Tongue (tissue), 2 donors: ENCODE results near the gene MT1A. TPM values are rescaled to one million over a fixed set of nuclear protein-coding genes. Genes with fewer than 3 reads are reported as not detected.
A peak's percentile ranks its signal among the peaks of the same experiment; 100 is the strongest.
"Not testable (repeated sequence)": the region's sequence is repeated elsewhere in the genome, so short reads cannot be mapped to it uniquely, and the experiment has no call there.

Experiments used
- DNase-seq: peaks from one replicate; pipeline ENCODE4 v3.0.0-alpha.2; 2015
- total RNA-seq: library from RNA; depleted of rRNA; stranded (reverse); fragments of >200 nt; gene quantifications from one replicate; pipeline ENCODE4 v1.2.3, GENCODE V29; 2014

Gene MT1A
- total RNA-seq, 1 donor from 2014 or later: not detected

GRCh38 chr16:56657555-56658326 is 19.3 kb downstream of the MT1A start, which contains the start of gene MT1F:
MT1F (plus strand) TSS chr16:56657959; CDS start chr16:56658059, 100 bp downstream.
- DNase-seq: peak; percentile 47

DNA sequence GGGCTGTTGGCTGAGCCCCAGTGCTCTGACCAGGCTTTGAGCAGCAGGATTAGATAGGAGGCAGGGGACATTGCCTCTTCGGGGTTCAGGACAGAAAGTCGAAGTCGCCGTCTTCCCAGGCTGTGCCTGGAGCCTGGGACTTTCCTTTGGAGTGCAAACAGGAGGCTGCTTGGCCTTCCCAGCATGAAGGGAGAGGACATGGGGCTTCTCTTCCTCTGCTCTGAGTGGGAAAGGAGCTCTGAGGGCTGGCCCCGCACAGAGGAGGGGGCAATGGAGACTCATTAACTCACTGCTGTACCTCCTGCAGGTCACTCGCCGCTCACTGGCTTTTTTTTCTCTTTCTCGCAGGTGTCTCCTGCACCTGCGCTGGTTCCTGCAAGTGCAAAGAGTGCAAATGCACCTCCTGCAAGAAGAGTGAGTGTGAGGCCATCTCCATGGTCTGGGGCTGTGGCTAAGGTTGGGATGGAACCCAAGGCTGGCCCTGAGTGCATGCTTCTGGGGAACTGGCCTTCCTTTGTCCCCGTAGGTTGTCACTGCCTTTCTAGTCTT is 19.9 kb downstream of the MT1A start:
- DNase-seq: no peak

GRCh38 chr16:56662357-56663354 is 24.2 kb downstream of the MT1A start:
- DNase-seq: peak; percentile 15

DNA sequence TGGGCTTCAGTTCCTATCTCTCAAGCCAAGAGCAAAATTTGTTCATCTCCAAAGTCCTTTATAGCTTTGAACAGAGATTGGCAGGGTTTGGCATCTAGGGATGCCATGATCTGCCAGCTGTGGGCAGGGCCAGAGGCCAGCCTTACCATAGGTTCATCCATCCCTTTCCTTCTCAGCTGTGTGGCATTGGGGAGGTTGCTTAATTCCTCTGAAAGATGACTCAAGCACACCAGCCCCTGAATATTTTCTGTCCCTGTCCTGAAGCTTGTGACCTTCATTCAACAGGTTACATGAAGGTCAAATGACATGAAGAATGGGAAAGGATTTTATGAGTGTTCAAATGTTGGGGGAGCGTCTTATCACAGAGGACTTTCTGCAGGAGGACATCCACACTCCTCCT is 26.0 kb downstream of the MT1A start:
- DNase-seq: no peak

- DNase-seq: peak; percentile 12
These were observed 27.1 kb downstream of the MT1A start for GRCh38 chr16:56665286-56666261.

DNA sequence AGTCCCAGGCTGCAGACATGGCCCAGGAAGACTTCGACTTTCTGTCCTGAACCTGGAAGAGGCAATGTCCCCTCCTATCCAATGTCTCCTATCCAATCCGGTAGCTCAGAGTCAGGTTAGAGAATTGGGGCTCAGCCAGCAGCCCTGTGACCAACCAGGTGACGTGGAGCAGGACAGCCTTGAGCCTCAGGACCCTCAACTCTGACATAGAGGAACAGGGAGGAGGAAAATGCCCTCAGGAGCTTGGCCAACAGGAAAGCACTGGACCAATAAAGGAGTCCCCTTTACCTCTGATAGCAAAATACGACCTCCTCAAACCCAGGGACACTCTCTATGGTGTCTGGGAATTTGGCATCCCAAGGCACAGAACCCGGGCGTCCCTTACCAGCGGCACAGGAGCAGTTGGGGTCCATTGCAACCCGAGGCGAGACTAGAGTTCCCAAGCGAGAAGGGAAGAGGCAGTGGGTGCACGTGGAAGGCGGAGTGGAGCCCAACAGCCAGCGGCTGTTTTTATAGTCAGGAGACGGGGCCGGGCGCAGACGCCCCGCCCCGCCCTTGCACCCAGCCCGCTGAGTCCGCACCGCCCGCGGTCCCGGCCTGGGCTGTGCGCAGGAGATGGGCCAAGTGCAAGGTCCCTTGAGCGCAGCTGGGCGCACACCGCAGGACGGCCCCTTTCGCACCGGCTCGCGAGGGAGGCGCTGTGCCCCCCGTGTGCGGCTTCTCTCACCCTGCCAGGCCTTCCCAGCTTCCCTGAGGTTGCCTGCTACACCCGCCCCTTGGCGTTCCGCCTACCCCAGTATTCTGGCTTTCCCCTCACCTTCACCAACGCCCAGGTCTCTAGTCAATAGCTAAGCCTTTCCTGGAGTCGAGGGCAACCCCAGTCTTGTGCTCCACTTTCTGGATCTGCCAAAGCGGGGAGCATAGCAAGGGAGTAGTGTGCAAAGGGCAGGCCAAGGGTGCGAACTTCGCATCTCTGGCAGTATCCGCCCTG is 29.4 kb downstream of the MT1A start, which contains the start of gene MT1G:
TSS of gene MT1G (minus strand) at position 485 of the 991 bp plus-strand sequence. CDS start at position 413, 72 bp downstream.
- DNase-seq: peak; percentile 9

DNA sequence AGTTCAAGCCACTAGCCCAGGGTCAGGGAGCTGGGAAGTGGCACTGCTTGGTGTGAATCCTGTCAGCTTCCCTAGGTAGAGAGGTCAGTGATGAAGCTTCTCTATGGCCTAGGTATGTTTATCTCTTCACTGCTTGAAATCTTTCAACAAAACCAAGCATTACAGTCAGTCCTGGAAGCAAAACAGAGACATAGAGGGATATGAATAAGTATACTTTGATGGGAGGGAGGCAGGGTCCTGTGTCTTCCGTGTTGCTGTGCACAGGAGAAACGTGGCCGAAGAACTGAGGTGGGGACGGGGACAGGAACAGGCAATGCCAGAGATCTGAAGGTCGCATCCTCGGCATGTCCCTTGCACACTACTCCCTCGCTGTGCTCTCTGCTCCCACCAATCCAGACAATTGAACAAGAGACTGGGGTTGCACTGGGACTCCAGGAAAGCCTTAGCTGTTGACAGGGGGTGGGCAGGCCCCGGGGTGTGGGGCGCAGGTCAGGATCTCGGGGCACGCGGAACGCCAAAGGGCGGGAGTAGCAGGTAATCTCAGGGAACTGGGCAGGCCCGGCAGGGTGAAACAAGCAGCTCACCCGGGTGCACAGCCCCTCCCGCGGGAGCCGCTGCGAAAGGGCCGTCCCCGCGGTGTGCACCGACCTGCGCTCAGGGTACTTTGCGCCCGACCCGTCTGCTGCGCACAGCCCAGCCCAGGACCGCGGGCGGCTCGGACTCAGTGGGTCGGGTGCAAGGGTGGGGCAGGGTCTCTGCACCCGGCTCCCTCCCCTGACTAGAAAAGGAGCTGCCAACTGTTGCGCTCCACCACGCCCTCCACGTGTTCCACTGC is 30.8 kb downstream of the MT1A start, which contains the start of gene MT1H:
TSS of gene MT1H (plus strand) at position 810 of the 835 bp plus-strand sequence. CDS start 71 bp downstream, outside the sequence.
- DNase-seq: peak; percentile 18

- no peak for DNase-seq
These were observed 31.6 kb downstream of the MT1A start for GRCh38 chr16:56669840-56670619.

DNA sequence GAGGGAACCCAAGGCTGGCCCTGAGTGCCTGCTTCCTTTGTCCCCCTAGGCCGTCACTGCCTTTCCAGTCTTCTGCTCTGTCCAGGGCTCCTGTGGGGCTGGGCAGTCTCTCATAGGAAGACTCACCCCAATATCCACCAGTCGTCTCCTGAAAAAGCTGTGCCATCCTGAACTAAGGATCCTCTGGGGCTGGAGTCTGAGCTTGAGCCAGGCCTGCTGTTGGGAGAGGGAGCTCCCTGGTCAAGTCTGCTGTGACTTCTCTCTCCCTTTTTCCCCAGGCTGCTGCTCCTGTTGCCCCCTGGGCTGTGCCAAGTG is 32.1 kb downstream of the MT1A start:
- no peak for DNase-seq

DNA sequence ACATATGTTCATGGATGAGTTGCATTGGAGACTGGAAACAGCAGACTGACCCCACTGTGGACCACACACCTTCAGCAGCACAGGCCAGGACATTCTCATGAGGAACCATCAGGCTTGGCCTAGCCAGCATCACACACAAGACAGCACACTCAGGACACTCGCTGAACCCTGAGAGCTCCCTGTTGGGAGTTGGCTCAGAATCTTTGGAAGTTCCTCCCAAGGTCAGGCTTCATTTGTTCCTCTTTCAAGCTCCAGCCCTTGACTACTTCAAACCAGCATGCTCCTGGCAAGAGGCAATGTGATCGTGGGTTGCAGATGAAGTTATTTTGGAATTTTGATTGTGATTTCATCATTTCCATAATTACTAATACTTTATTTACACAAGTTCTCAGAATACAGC is 33.2 kb downstream of the MT1A start:
- DNase-seq: peak; percentile 29

DNA sequence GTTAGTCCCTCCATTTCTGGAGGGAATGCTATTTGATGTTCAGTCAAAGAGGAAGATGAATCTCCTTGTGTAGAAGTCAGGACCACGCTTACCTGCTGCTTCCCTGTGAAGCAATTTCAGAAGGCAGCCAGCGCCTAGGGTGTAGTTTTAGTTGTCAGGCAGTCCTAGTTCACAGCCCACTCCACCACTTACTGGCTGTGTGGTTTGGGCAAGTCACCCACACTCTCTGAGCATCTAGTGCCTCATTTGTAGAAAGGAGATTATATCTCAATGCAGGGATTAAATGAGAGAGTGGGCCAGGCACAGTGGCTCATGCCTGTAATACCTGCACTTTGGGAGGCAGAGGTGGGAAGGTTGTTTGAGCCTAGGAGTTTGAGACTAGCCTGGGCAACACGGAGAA is 33.7 kb downstream of the MT1A start:
- DNase-seq: not testable (repeated sequence)

DNA sequence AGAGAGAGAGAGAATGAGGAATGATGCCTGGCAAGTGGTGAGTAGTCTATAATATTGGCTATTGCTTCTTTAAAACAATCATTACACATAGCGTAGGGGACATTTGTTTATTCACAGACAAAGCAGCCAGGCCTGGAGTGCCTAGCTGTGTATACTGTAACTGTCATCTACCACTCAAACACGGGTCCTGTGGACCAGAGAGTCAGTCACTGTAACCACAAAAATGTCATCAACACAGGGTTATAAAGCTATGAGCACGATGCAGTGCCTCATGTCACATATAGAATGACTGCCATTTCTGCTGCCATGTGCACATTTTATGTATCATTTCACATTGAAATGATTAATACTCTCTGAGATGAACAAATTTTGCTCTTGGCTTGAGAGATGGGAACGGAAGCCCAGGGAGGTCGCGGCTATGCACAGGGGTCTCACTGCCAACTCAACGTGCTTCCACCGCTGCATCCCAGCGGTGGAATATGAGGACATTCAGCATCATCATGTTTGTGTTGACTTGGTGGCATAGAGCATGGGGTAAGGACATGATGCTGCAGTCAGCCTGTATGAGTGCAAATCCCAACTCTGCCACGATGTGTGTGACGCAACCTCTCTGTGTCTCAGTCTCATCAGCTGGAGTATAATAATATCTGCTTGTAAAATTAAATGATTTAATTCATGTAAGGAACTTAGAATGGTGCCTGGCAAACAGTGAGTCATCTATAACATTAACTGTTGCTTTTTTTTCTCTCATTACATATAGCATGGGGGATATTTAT is 34.5 kb downstream of the MT1A start:
- no peak for DNase-seq

- DNase-seq: peak; percentile 50
These were observed 35.5 kb downstream of the MT1A start for GRCh38 chr16:56673921-56674320.

GRCh38 chr16:56674570-56674969 is 36.1 kb downstream of the MT1A start:
- not testable (repeated sequence) for DNase-seq

- no peak for DNase-seq
These were observed 37.3 kb downstream of the MT1A start for GRCh38 chr16:56675685-56676210.

DNA sequence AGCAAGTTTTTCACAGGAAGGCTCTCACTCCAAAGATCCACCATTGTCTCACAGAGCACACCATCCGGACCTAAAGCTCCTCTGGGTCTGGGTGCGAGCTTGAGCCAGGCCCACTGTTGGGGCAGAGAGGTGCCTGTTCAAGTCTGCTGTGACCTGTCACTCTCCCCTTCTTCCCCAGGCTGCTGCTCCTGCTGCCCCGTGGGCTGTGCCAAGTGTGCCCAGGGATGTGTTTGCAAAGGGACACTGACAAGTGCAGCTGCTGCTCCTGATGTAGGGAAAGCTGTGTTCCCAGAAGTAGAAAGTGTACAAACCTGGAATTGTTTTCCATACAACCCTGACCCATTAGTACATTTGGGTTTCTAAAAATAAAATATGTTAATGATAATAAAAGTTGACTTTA is 39.0 kb downstream of the MT1A start:
- DNase-seq: no peak

GRCh38 chr16:56679078-56679730 is 40.7 kb downstream of the MT1A start:
- DNase-seq: no peak
